Stimulated activated CD4-positive, alpha-beta T cell treated with anti-CD3 and anti-CD28 coated beads, Interleukin-2, amount 100 ng/mL, for 4 hours (primary cell): ENCODE measurements around the gene SH3BP2.
"Not testable (repeated sequence)": the region's sequence is repeated elsewhere in the genome, so short reads cannot be mapped to it uniquely, and the experiment has no call there.

Source experiments
- DNase-seq: peaks from one replicate; pipeline ENCODE4 v3.0.0-alpha.2; 2020; ENCODE audit warnings: low read depth

The SH3BP2 gene

GRCh38 chr4:2762486-2763370 lies 30.2 kb upstream of the SH3BP2 start:
- DNase-seq: not testable (repeated sequence)

GRCh38 chr4:2763511-2763967 lies 29.3 kb upstream of the SH3BP2 start:
- DNase-seq: no peak

- DNase-seq: no peak
Measured at GRCh38 chr4:2765832-2766526, 26.9 kb upstream of the SH3BP2 start.

GRCh38 chr4:2767046-2767704 lies 25.7 kb upstream of the SH3BP2 start:
- no peak for DNase-seq

- no peak for DNase-seq
Measured at GRCh38 chr4:2767705-2768074, 25.2 kb upstream of the SH3BP2 start.

- DNase-seq: no peak
Measured at GRCh38 chr4:2768124-2768523, 24.8 kb upstream of the SH3BP2 start.

- no peak for DNase-seq
Measured at GRCh38 chr4:2768921-2769336, 24.0 kb upstream of the SH3BP2 start.

GRCh38 chr4:2771264-2771663 lies 21.6 kb upstream of the SH3BP2 start:
- no peak for DNase-seq

GRCh38 chr4:2780643-2781042 lies 12.2 kb upstream of the SH3BP2 start:
- DNase-seq: not testable (repeated sequence)

- no peak for DNase-seq
Measured at GRCh38 chr4:2781911-2782310, 11.0 kb upstream of the SH3BP2 start.

- no peak for DNase-seq
Measured at GRCh38 chr4:2783790-2784189, 9.1 kb upstream of the SH3BP2 start.

- no peak for DNase-seq
Measured at GRCh38 chr4:2785613-2786012, 7.3 kb upstream of the SH3BP2 start.

- peak; percentile 88 for DNase-seq
Measured at GRCh38 chr4:2786152-2786671, 6.7 kb upstream of the SH3BP2 start.

GRCh38 chr4:2786794-2787229 lies 6.1 kb upstream of the SH3BP2 start:
- DNase-seq: no peak

GRCh38 chr4:2787230-2788100 lies 5.4 kb upstream of the SH3BP2 start:
- peak; percentile 77 for DNase-seq

GRCh38 chr4:2788101-2788500 lies 4.8 kb upstream of the SH3BP2 start:
- DNase-seq: no peak

GRCh38 chr4:2788532-2789103 lies 4.3 kb upstream of the SH3BP2 start:
- DNase-seq: no peak

GRCh38 chr4:2789351-2789750 lies 3.5 kb upstream of the SH3BP2 start:
- no peak for DNase-seq

- DNase-seq: no peak
Measured at GRCh38 chr4:2789793-2790582, 2.9 kb upstream of the SH3BP2 start.
